Pulmonary artery endothelial cell (primary cell): ENCODE results near the gene NCAPH2. TPM values are rescaled to one million over a fixed set of nuclear protein-coding genes. Genes with fewer than 3 reads are reported as not detected.

Source experiments
- DNase-seq: peaks from one replicate; pipeline ENCODE4 v3.0.0-alpha.2; 2011; ENCODE audit warnings: low read depth, low spot score
- total RNA-seq: library from RNA; depleted of rRNA; stranded (reverse); fragments of >200 nt; gene quantifications from 2 replicates; pipeline ENCODE4 v1.2.3, GENCODE V29; 2014

Gene NCAPH2
- total RNA-seq = 32.1 and 47.6 TPM in 2 replicates

DNA sequence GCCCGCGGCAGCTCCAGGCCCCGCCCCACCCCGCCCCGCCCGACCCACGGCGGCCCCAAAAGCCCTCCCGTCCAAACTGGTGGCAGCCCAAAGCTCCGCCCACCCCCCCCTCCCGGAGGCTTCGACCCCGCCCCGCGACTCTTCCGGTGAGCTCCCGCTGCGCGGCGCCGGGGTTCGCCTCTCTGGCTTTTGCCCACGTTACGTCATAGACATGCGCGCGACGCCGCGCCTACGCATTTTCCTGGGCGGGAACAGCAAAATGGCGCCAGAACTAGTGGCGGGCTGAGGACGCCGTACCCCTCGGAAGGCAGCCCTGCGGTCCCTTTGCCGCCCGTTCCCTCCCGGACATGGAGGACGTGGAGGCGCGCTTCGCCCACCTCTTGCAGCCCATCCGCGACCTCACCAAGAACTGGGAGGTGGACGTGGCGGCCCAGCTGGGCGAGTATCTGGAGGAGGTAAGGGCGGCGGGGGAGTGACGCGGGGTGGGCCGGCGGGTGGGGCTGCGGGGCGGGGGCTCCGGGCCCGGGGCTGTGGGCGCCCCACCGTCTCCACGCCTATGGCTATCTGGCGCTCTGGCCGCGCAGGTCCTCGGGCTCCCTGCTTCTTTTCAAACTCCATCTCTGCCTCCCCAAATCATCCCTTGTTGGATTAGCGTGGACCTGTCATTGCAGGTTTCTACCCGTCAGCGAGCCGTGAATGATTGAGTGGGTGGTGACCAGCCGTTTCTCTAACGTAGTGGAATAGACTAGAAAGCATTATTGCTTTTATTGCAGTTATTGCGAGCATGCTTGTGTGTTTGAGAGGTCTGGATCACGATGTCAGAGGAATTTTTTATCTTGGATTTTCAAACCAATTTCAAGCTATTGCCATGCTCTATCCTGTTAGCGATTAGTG lies at the start of gene NCAPH2:
Gene NCAPH2 (plus strand): TSS at position 234 of the 894 bp plus-strand sequence. CDS start 114 bp downstream, at position 348.
- DNase-seq = peak; percentile 83

GRCh38 chr22:50459016-50459415 lies 49.0 kb upstream of the NCAPH2 start:
- no peak for DNase-seq

DNA sequence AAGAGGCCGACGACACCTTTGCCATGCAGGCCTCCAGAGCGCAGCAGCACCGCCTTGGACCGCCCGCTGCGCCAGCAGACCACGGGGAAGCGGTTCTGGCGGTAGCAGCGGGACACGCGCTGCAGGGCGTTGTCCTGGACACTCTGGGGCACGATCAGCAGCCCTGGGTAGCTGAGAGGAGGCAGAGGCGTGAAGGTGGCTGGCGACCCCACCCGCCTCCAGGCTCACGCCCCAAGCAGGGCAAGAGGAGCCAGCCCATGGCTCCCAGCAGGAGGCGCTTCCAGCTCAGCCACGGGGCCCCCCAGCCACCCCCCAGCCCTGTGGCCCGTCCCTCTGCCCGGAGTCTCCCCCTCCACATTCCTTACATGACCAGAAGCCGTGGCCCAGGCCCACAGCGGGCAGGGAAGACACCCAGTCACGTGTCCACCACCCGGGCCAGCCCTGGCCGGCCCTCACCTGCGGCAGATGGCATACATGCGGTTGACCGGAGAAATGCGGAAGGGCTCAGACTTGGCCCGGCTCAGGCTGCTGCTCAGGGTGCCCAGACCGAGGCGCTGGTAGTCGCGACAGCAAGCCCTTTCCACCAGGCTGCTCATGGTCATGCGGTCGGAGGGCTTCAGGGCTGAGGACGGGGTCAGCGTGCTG lies 48.4 kb upstream of the NCAPH2 start:
- DNase-seq = no peak

GRCh38 chr22:50460938-50461337 lies 47.1 kb upstream of the NCAPH2 start:
- no peak for DNase-seq

GRCh38 chr22:50461536-50461935 lies 46.5 kb upstream of the NCAPH2 start:
- no peak for DNase-seq

GRCh38 chr22:50461979-50462540 lies 46.0 kb upstream of the NCAPH2 start:
- no peak for DNase-seq

DNA sequence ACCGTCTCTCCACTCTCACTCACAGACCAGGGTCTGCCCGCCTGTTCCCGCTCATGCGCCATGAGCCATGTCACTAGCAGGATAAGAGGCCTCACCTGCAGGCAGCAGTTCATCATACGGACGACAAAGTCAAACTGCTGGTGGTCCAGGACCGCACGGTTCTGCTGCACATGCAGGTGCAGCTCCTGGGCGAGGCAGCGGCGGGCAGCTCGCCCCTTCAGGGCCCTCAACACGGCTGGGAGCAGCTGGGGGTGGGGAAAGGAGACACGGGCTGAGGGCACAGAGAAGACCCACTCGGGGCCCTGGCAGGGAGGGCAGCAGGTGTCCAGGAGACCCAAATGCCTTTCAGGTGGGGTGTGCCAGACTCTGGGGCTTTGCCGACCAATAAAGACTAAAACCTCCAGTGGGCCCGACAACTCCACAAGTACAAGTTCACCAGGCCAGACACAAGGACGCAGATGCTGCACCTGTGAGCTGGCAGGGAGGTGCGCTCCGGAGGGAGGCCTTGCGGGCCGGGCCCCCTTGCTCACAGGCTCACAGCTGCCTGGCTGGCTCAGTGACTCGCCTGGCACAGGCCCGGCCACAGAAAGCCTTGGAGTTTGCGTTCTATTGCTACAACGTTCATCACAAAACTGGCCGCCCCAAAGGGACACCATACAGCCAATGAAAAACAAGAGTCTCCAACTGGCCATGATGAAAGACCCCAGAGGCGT lies 44.7 kb upstream of the NCAPH2 start:
- no peak for DNase-seq

GRCh38 chr22:50464451-50464850 lies 43.6 kb upstream of the NCAPH2 start:
- DNase-seq = no peak

DNA sequence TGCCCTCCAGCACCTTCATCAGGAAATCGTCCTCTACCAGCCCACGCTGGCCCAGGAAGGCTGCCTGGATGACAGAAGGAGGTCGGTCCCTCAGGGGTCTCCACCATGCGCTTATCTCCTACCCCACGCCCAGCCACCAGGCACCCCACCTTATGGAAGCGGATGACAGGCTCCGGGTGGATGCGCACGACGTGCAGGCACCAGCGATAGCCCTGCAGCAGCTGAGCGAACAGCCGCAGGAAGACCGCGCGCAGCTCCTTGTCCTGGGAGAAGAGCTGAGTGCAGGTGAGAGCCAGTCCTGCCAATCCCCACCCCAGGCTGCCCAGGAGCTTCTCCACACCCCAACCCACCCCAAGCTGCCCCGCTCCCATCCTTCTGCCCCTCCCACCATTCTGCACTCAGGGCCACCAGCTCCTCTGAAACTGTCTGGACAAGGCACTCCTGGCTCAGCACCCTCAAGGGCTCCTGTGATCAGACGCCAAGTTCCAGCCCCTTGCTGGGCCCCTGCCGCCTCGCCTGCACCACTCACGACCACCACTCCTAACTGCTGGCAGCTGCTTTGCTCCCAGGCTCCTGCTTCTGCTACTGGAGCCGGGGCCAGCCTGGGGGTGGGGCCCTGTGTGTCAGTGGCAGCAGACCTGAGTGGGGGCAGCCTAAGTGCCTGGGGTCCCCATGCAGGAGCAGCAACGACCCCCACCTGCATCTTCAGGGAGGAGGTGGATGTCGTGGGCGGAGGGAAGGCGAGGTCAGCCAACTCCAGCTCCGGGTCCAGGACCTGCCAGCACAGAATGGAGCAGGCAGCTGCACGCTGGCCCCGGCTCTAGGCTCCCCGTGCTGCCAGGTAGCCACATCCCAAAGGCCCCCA lies 42.7 kb upstream of the NCAPH2 start:
- no peak for DNase-seq

DNA sequence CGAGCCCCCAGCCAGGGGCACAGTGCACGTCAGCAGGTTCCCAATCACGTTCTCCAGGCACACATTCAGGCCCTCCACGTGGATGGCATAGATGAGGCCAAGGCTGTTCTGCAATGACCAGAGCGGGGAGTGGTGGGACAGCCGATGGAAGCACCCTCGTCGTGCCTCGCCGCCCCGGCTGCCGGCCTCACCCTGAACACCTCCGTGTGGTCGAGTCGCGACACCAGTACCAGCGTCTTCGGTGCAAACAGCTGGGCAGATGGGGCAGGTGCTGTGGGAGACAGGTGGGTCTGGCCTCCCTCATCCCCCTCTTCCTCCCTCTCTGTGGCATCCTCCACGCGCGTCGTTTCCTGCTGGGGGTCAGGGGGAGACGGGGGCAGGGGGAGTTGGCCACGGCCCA lies 40.7 kb upstream of the NCAPH2 start:
- no peak for DNase-seq

- DNase-seq = no peak
Measured at GRCh38 chr22:50467773-50468440, 40.1 kb upstream of the NCAPH2 start.

GRCh38 chr22:50468626-50469025 lies 39.4 kb upstream of the NCAPH2 start:
- no peak for DNase-seq

DNA sequence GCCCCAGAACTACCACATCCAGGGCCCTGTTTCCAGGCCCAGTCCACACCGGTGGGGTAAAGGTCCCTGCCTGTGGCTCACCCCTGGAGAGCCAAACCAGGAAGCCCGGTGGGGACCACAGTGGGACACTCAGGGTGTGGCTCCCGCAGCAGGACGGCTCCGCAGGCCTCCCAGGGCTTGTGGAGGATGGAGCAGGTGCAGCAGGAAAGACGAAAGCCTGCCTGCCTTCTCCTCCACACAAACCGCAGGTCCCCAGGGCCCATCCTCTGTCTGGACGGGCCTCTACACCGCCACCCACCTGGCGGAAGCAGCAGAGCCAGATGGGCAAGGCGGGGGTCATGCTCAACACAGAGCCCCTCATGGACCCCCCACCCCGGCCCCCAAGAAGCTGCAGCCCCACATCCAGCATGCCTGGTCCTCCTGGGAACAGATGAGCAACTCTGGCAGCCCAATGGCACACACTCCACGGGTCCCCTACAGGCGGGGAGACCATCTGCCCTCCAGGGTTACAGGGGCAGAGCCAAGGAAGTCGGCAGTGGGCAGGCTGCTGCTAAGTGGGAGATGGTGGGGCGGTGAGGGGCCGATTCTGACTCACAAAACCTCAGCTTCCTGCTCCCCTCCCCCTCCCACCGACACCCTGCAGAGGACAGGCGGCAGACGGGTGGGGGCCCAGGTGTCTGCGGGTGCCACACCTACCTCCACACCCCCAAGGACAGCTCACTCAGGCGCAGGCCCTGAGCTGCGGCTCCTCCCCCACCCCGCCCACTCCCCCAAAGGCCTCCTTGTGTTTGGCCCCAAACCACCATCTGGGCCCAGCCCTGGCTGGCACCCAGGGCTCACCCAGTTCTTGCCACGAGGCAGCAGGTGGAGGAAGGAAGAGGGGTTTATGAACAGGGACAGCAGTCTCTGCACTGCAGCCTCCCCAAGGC lies 38.4 kb upstream of the NCAPH2 start:
- DNase-seq = no peak

GRCh38 chr22:50470491-50470890 lies 37.5 kb upstream of the NCAPH2 start:
- no peak for DNase-seq

DNA sequence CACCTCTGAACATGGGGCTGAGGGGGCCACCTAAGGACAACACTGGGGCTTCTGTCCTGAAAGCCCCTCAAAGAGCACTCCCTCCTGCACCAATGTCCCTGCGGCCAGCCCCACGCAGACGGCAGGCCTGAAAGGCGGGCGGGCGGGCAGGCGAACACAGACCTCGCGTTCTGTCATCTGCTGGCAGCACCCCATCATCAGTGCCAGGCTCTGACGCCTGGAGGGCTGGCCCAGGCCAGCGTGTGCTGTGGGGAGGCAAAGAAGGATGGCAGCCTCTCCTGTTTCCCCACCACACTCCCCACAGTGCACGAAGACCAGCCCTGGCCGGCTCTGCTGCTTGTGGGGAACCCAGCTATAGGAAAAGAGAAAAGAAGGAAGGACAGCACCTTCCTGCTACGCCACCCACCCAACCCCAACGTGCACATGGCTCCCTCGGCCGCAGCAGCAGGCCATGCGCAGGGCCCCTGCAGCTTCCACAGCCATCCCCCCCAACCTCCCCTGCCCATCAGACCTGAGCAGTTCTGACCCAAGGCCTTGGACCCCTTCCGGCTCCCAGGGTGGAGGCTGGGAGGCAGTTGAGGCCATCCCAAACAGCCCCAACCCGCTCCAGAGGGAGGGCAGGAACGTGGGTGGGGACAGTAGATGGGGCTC lies 36.7 kb upstream of the NCAPH2 start:
- DNase-seq = no peak

GRCh38 chr22:50471962-50472361 lies 36.1 kb upstream of the NCAPH2 start:
- no peak for DNase-seq

- DNase-seq = no peak
Measured at GRCh38 chr22:50473088-50473487, 34.9 kb upstream of the NCAPH2 start.

DNA sequence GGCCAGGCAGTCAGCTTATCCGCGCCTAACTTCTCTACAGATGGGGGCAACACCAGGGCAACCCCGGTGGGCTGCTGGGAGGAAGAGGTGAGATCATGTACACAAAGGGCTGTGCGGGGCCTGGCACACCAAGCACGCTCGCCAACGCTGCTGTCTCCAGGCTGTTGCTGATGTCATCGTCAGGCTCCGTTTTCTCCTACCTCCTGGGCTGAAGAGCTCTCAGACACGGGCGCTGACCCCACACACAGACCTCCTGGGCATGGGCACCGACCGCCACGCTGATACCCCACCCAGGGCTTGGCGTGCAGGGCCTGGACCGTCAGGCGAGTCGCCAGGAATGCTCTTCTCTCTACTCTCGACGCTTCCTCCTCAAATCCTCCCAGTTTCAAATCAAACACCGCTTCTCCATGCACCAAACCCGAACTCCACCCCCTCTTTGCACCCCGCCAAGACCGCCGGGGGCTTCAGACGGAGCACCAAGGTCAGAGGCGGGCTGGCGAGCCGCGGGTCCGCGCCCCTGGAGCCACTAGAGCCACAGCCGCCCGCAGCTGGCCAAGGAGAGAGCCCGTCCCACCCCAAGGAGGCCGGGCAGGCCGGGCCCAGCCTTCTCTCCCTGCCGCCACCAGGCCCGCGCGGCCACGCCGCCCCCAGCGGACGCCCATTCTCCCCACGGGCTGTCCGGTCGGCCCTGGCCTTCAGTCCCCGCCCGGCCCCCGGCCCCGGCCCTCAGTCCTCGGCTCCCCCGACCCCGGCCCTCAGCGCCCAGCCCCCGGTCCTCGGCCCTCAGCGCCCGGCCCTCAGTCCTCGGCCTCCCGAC lies 34.0 kb upstream of the NCAPH2 start:
- no peak for DNase-seq
